ENCODE results near the gene SIPA1L3.

The SIPA1L3 gene

DNA sequence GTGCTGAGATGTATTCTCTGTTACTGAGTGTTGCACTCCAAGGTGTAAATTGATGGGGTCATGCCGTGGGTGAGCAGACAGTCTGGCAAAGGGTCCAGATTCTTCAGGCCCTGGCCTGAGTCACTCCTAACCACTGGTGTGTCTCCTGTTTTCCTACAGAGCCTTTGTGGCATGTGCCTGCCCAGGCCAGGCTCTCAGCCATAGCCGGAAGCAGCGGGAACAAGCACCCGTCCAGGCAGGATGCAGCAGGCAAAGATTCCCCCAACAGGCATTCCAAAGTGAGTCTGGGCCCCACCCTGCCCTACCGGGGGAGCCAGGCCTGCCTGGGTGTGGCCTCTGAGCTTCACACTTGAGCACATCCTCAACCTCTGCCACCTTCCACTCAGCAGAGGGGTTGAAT is 255.1 kb downstream of the SIPA1L3 start:
- H3K4me1 ChIP-seq (ENCODE audit: low read depth, poor library complexity, severe bottlenecking), result no peaks in the 10 kb centered on the region

DNA sequence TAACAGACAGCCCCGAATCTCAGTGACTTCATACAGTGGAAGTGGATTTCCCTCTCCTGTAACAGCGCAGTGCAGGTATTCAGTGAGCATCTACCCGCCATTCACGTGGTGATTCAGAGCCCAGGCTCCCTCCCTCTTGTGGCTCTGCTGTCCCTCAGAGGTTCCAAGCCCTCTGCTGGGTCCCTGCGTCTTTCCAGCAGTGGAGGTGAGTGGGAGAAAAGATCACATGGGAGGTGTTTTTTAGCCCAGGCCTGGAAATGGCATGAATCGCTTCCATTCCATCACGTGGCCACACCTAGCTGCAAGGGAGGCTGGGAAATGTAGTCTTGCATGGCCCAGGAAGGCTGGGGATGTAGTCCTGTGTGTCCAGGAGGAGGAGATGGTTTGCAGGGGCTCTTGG is 255.6 kb downstream of the SIPA1L3 start:
- no peak overlapping the region for H3K27ac ChIP-seq
- no peaks in the 10 kb centered on the region for H3K36me3 ChIP-seq (ENCODE audit: insufficient read depth)
- no peak overlapping the region for H3K4me2 ChIP-seq
- H3K9ac ChIP-seq, result no peak overlapping the region
- H3K27me3 ChIP-seq (ENCODE audit: insufficient read depth, low read depth), result no peaks in the 10 kb centered on the region
- no peaks in the 10 kb centered on the region for H4K20me1 ChIP-seq (ENCODE audit: insufficient read depth)
- H3K4me1 ChIP-seq (ENCODE audit: low read depth, poor library complexity, severe bottlenecking), result no peaks in the 10 kb centered on the region
- H2AFZ ChIP-seq (ENCODE audit: low read depth), result no peak overlapping the region
- TF ChIP-seq, protein P1, sequence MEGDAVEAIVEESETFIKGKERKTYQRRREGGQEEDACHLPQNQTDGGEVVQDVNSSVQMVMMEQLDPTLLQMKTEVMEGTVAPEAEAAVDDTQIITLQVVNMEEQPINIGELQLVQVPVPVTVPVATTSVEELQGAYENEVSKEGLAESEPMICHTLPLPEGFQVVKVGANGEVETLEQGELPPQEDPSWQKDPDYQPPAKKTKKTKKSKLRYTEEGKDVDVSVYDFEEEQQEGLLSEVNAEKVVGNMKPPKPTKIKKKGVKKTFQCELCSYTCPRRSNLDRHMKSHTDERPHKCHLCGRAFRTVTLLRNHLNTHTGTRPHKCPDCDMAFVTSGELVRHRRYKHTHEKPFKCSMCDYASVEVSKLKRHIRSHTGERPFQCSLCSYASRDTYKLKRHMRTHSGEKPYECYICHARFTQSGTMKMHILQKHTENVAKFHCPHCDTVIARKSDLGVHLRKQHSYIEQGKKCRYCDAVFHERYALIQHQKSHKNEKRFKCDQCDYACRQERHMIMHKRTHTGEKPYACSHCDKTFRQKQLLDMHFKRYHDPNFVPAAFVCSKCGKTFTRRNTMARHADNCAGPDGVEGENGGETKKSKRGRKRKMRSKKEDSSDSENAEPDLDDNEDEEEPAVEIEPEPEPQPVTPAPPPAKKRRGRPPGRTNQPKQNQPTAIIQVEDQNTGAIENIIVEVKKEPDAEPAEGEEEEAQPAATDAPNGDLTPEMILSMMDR (conservative IDR thresholded peaks at IDR 0.05; ENCODE audit: low read depth, low read length), result no peak
- no peak overlapping the region for H3K4me3 ChIP-seq (IDR thresholded peaks at IDR 0.05; ENCODE audit: insufficient read depth, low read depth, low read length)
- no peaks in the 10 kb centered on the region for H3K79me2 ChIP-seq (ENCODE audit: insufficient read depth, low read depth)

More for the DNA sequence above, 255.1 kb downstream of the SIPA1L3 start:
- Histone ChIP-seq H4K20me1 (ENCODE audit: insufficient read depth) (no peaks in the 10 kb centered on the region), H3K4me2 (no peak overlapping the region), H3K27me3 (ENCODE audit: insufficient read depth, low read depth) (no peaks in the 10 kb centered on the region), H3K36me3 (ENCODE audit: insufficient read depth) (no peaks in the 10 kb centered on the region), H3K27ac (no peak overlapping the region), H3K9ac (no peak overlapping the region), H3K79me2 (ENCODE audit: insufficient read depth, low read depth) (no peaks in the 10 kb centered on the region), H3K4me3 (IDR thresholded peaks at IDR 0.05; ENCODE audit: insufficient read depth, low read depth, low read length) (no peak overlapping the region), H2AFZ (ENCODE audit: low read depth) (no peak overlapping the region)
- TF ChIP-seq, protein P1 (conservative IDR thresholded peaks at IDR 0.05; ENCODE audit: low read depth, low read length), result no peak

DNA sequence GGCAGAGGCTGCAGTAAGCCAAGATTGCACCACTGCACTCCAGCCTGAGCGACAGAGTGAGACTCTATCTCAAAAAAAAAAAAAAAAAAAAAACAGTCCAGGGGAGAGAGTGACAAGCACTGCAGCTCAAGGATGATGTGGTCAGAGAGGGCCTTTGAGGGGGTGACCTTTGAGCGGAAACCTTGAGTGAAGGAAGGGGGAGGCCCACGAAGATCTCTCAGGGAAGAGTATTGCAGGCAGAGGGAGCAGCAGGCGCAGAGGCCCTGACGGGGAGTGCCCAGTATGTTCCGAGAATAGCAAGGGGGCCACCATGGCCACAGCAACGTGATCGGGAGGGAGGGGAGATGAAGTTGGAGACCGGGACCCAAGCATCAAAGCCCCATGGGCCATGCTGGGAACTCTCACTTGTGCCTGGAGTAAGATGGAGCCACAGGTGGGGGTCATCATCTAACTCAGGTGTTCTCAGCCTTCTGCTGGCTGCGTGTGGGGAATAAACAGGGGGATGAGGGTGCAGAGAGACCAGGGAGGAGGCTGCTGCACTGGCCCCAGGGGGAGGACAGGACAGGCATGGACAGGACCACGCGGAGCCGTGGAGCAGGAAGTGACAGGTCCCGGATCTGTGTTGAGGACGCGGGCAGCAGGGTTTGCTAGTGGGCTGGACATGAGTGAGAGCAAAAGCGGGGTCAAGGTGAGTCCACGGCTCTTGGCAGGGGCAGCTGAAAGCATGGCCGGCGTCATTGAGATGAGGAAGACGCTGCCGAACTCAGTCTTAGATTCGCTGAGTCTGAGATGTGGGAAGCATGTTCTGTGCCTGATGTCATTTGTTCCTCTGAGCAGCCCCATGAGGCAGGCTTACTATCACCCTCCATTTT is 256.6 kb downstream of the SIPA1L3 start:
- H3K9ac ChIP-seq, result no peak overlapping the region
- no peaks in the 10 kb centered on the region for H3K79me2 ChIP-seq (ENCODE audit: insufficient read depth, low read depth)
- no peak overlapping the region for H3K4me3 ChIP-seq (IDR thresholded peaks at IDR 0.05; ENCODE audit: insufficient read depth, low read depth, low read length)
- TF ChIP-seq, protein P1 (conservative IDR thresholded peaks at IDR 0.05; ENCODE audit: low read depth, low read length), result no peak
- H3K36me3 ChIP-seq (ENCODE audit: insufficient read depth), result no peaks in the 10 kb centered on the region
- no peaks in the 10 kb centered on the region for H3K4me1 ChIP-seq (ENCODE audit: low read depth, poor library complexity, severe bottlenecking)
- no peak overlapping the region for H3K27ac ChIP-seq
- H3K4me2 ChIP-seq, result no peak overlapping the region
- H2AFZ ChIP-seq (ENCODE audit: low read depth), result no peak overlapping the region
- no peaks in the 10 kb centered on the region for H3K27me3 ChIP-seq (ENCODE audit: insufficient read depth, low read depth)
- H4K20me1 ChIP-seq (ENCODE audit: insufficient read depth), result no peaks in the 10 kb centered on the region

DNA sequence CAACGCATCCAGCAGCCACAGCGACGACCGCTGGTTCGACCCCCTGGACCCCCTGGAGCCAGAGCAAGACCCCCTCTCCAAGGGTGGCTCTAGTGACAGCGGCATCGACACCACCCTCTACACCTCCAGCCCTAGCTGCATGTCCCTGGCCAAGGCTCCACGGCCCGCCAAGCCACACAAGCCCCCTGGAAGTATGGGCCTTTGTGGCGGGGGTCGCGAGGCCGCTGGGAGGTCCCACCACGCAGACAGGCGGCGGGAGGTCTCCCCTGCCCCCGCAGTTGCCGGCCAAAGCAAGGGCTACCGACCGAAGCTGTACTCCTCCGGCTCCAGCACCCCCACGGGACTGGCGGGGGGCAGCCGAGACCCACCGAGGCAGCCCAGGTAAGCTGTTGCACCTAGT is 257.5 kb downstream of the SIPA1L3 start:
- Histone ChIP-seq H3K36me3 (ENCODE audit: insufficient read depth) (no peaks in the 10 kb centered on the region), H3K4me1 (ENCODE audit: low read depth, poor library complexity, severe bottlenecking) (no peaks in the 10 kb centered on the region), H3K9ac (no peak overlapping the region), H3K4me3 (IDR thresholded peaks at IDR 0.05; ENCODE audit: insufficient read depth, low read depth, low read length) (no peak overlapping the region), H4K20me1 (ENCODE audit: insufficient read depth) (no peaks in the 10 kb centered on the region), H3K4me2 (no peak overlapping the region), H3K27ac (no peak overlapping the region), H3K79me2 (ENCODE audit: insufficient read depth, low read depth) (no peaks in the 10 kb centered on the region), H2AFZ (ENCODE audit: low read depth) (no peak overlapping the region), H3K27me3 (ENCODE audit: insufficient read depth, low read depth) (no peaks in the 10 kb centered on the region)
- TF ChIP-seq, protein P1 (conservative IDR thresholded peaks at IDR 0.05; ENCODE audit: low read depth, low read length), result no peak

All from KMS-11 (cell line).